Transverse colon (tissue), 4 donors: ENCODE data around the gene RGS3. TPM values are rescaled to one million over a fixed set of nuclear protein-coding genes. Genes with fewer than 3 reads are reported as not detected.

Experiments
- DNase-seq: peaks from one replicate; pipeline ENCODE4 v3.0.0-alpha.2; 2019
- H3K27ac ChIP-seq, 4 donors: fragments of 200-600 bp; sonication (generic); 2 replicates each; pipeline ENCODE4 v1.5.1; 2016 to 2018; ENCODE audit warnings: inconsistent platforms in 4 of 4
- H3K27me3 ChIP-seq: fragments of 200-600 bp; sonication (generic); 2 replicates; pipeline ENCODE4 v1.5.1; 2017; ENCODE audit warnings: inconsistent platforms
- H3K36me3 ChIP-seq, 4 donors: fragments of 200-600 bp; sonication (generic); 2 replicates each; pipeline ENCODE4 v1.5.1; 2017 to 2019; ENCODE audit warnings: inconsistent platforms in 4 of 4
- H3K4me1 ChIP-seq, 4 donors: fragments of 200-600 bp; sonication (generic); 2 replicates each; pipeline ENCODE4 v1.5.1; 2017 to 2020; ENCODE audit warnings: inconsistent platforms in 4 of 4
- H3K4me3 ChIP-seq, 4 donors: fragments of 200-600 bp; sonication (generic); 1 replicate in 1 of 4; 2 replicates in 3 of 4; pipeline versions ENCODE4 v1.5.1 to v1.6.1; 2017 to 2019; ENCODE audit warnings: inconsistent platforms in 4 of 4
- H3K9me3 ChIP-seq, 2 donors: fragments of 200-600 bp; sonication (generic); 2 replicates each; pipeline ENCODE4 v1.5.1; 2017 to 2019; ENCODE audit warnings: inconsistent platforms in 2 of 2
- EP300 ChIP-seq: sonication (generic); formaldehyde crosslinking; IDR thresholded peaks from one replicate; pipeline ENCODE4 v1.6.1; 2017; ENCODE audit warnings: antibody characterized with exemption, low read depth
- POLR2A ChIP-seq: fragments of 450-650 bp; IDR thresholded peaks from one replicate; pipeline ENCODE4 v1.6.1; 2016; ENCODE audit warnings: antibody characterized with exemption, mild to moderate bottlenecking, moderate library complexity
- POLR2AphosphoS5 ChIP-seq, 3 donors: sonication (generic); formaldehyde crosslinking; IDR thresholded peaks; one replicate each; pipeline ENCODE4 v1.6.1; 2016; ENCODE audit warnings: antibody characterized with exemption in 3 of 3
- WGBS, 2 donors: methylation state at CpG; one replicate each; pipeline ENCODE4 v1.1.5; 2018; ENCODE audit warnings: low coverage in 1 of 2; 5-methylcytosine and 5-hydroxymethylcytosine counted together
- in situ Hi-C, 4 donors: fragments of 200-750 bp; cut with MboI; loops; one replicate each; pipeline versions ENCODE4 v1.15.0 to v1.15.1; 2017; ENCODE audit warnings: low sequenced_read_pairs in 3 of 4, low pct_ligation_motif_present in 1 of 4, low pct_unique_long_range_greater_than_20kb in 1 of 4
- intact Hi-C: fragments of 100-400 bp; cut with DNase I; formaldehyde crosslinking; loops from one replicate; pipeline ENCODE4 v1.15.1; 2023; ENCODE audit warnings: low total_unique reads
- total RNA-seq, 4 donors: library from RNA; depleted of rRNA; stranded (reverse); fragments of >200 nt; gene quantifications; one replicate each; pipeline ENCODE4 v1.1.0, GENCODE V29; 2016
- TF ChIP-seq, protein P1 (sequence below), 5 experiments: fragments of 200-600 bp in 3 of 5; fragments of 450-650 bp in 2 of 5; sonication (generic) in 3 of 5; IDR thresholded peaks; 1 replicate in 2 of 5; 2 replicates in 3 of 5; pipeline ENCODE4 v1.5.1; 2016 to 2017; ENCODE audit warnings: antibody characterized with exemption in 5 of 5, inconsistent platforms in 3 of 5, mild to moderate bottlenecking in 2 of 5, moderate library complexity in 1 of 5

RGS3 gene
- total RNA-seq, 4 donors from 2014 or later: 62.7 to 150 (median 80.9) TPM

DNA sequence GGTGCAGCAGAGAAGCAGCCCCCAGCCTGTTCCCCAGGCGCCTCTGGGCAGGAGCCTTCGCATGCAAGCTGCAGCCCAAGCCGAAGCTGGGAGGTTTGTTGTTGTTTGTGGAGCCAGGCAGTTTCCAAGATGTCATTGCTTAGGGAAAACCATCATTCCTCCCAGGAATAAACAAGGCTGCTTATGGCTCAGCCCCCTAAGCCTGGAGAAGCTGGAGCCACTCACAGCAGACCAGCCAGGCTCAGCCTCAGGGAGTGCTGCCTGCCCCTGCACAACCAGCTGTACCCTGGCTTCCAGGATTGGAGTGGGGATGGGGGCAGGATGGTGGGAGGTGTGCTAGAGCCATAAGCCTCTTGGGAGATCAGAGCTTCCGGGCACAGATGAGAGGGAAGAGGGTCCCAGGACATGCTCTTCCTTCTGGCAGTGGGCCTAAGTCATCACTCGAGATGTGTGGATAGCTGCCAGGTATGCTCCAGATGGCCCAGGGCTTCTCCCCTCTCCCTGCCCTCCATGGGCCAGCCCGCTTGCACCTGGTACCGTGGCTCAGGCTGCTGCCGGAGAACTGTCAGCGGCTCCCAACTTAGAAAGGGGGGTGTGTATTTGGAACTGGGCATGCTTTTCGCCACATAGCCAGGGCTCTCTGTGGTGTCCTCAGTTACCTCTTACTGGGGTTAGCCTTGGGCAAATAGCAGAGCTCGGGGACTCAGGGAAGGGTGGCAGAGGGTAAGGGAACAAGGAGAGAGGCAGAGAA is 105.2 kb downstream of the RGS3 start:
- no peak for DNase-seq
- 71% methylated on average over 11 of the region's 11 CpGs; no CpG with 5 or more reads in 1 of the 2 donors for WGBS, 2 donors
- TF ChIP-seq POLR2A (no peak), POLR2AphosphoS5 (IDR thresholded peaks at IDR 0.05) (no peak), EP300 (no peak)
- TF ChIP-seq, protein P1, sequence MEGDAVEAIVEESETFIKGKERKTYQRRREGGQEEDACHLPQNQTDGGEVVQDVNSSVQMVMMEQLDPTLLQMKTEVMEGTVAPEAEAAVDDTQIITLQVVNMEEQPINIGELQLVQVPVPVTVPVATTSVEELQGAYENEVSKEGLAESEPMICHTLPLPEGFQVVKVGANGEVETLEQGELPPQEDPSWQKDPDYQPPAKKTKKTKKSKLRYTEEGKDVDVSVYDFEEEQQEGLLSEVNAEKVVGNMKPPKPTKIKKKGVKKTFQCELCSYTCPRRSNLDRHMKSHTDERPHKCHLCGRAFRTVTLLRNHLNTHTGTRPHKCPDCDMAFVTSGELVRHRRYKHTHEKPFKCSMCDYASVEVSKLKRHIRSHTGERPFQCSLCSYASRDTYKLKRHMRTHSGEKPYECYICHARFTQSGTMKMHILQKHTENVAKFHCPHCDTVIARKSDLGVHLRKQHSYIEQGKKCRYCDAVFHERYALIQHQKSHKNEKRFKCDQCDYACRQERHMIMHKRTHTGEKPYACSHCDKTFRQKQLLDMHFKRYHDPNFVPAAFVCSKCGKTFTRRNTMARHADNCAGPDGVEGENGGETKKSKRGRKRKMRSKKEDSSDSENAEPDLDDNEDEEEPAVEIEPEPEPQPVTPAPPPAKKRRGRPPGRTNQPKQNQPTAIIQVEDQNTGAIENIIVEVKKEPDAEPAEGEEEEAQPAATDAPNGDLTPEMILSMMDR (IDR thresholded peaks at IDR 0.05): no peak
- in situ Hi-C loops: no loop called here
- no peak overlapping the region for H3K4me3 ChIP-seq
- H3K27ac ChIP-seq: peak overlapping the region; percentile 12 to 23 (median 20)
- H3K9me3 ChIP-seq: no peaks in the 10 kb centered on the region
- H3K36me3 ChIP-seq: no peaks in the 10 kb centered on the region
- H3K4me1 ChIP-seq: peaks cover 20 to 45% (median 40%) of the 10 kb centered on the region in 4 donors
- intact Hi-C loops: no loop called here
- H3K27me3 ChIP-seq: no peaks in the 10 kb centered on the region

DNA sequence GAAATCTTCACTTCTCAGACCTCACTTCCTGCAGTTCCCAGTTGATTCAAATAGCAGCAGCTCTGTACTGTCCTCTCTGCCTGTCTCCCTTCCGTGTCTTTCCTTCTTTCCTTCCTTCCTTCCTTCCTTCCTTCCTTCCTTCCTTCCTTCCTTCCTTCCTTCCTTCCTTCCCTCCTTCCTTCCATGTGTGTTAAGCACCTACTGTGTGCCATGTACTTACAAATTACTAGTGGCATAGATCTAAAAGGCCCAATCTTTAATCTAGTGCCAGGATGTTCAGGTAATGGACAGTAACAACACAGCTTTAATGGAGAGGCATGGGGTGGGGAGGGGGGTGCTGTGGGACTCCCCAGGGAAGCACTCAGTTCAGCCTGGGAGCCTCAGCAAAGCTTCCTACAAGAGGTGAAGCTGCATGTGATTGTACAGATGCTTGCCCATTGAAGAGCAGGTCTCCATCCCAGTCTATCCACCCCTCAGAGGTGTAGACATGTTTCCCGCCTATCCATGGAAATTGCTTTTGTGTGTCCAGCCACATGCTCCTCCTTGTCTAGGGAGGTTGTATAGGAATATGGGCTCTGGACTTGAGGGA is 106.0 kb downstream of the RGS3 start:
- in situ Hi-C loops: no loop called here
- H3K4me1 ChIP-seq: peaks cover 12 to 37% (median 32%) of the 10 kb centered on the region in 4 donors
- peak; percentile 4 for DNase-seq
- H3K36me3 ChIP-seq: no peaks in the 10 kb centered on the region
- H3K27ac ChIP-seq: peak overlapping the region in 3 of 4 donors; percentile 17 to 23 (median 22)
- intact Hi-C loops: no loop called here
- H3K27me3 ChIP-seq: no peaks in the 10 kb centered on the region
- no peaks in the 10 kb centered on the region for H3K9me3 ChIP-seq
- H3K4me3 ChIP-seq: no peak overlapping the region
- 93% methylated on average over 2 of the region's 2 CpGs; no CpG with 5 or more reads in 1 of the 2 donors for WGBS, 2 donors
- TF ChIP-seq, protein P1 (IDR thresholded peaks at IDR 0.05): no peak
- TF ChIP-seq POLR2AphosphoS5 (IDR thresholded peaks at IDR 0.05): no peak
- no peak for TF ChIP-seq POLR2A
- TF ChIP-seq EP300: no peak

DNA sequence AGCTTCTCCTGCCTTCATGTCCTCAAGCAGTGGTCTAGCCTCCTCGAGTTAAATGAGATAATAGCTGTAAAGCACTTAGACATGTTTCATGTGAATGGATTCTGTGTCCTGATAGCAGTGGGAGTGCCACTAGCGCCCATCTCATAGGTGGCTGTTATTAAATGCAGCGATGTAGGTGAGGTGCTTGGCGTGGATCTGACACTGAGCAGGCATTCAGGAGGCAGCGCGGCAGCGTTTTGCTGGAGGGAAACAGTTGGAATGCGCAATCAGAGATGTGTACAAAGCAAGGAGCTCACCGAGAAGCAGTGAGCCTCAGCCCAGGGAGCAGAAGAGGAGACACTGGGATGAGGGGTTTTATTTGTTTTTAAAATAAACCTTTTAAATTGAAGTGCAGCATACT is 106.6 kb downstream of the RGS3 start:
- no peak overlapping the region for H3K27ac ChIP-seq
- peak; percentile 6 for DNase-seq

More for the DNA sequence above, 106.6 kb downstream of the RGS3 start:
- Histone ChIP-seq H3K9me3 (no peaks in the 10 kb centered on the region), H3K27me3 (no peaks in the 10 kb centered on the region), H3K4me3 (no peak overlapping the region), H3K4me1 (peaks cover 10 to 32% (median 26%) of the 10 kb centered on the region in 4 donors), H3K36me3 (no peaks in the 10 kb centered on the region)
- in situ Hi-C loops (no loop called here), intact Hi-C loops (no loop called here)
- 83 to 94% methylated on average over 5 to 9 of the region's 9 CpGs for WGBS, 2 donors
- TF ChIP-seq POLR2A (no peak), EP300 (no peak), POLR2AphosphoS5 (IDR thresholded peaks at IDR 0.05) (no peak)
- TF ChIP-seq, protein P1 (IDR thresholded peaks at IDR 0.05): no peak
